Measurements from ENCODE around the gene MYO5B.
"Not testable (repeated sequence)": the region's sequence is repeated elsewhere in the genome, so short reads cannot be mapped to it uniquely, and the experiment has no call there.

MYO5B gene

DNA sequence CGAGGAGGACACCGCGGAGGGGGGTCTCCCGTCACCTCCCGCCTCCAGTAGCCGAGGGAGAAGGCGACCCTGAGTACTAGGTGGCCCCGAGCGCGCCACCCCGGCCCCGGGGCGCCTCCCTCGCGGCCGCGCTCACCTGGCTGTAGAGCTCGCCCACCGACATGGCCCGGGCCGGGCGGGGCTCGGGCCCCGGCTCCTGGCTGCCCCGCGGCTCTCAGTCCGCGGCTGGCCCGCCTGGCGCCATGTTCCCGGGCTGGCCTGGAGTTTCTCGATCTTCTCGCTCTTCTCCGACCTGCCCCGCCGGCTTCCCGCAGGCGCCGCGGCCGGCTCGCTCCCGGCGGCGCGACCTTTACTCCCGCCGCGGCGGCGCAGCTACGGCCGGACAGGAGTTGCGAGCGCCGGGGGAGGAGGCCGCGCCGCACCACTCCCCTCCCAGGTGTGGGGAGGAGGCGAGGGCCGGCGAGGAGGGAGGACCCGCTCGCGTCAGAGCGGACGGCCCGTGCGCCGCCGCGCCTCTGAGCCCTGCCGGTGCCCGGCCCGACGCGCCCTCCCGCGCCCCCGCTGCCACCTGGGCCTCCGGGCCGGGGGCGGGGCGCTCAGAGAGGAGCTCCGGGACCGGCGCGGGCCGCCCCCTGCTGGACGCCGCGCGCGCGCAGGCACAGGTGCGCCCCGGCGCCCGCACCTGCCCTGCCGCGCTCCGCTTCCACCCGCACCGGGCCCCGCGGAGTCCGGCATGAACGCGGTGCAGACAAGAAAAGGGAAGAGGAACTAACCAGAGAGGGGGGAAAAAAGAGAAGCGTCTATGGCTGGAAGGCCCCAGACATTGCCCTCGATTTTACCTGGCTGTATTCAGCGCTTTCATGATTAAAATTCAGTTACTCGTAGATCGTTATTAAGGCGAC is at the start of gene MYO5B:
Gene MYO5B (minus strand): TSS at position 517 of the 902 bp plus-strand sequence. CDS start 354 bp downstream, at position 163.
- no peak for DNase-seq (ENCODE audit: low read depth)

DNA sequence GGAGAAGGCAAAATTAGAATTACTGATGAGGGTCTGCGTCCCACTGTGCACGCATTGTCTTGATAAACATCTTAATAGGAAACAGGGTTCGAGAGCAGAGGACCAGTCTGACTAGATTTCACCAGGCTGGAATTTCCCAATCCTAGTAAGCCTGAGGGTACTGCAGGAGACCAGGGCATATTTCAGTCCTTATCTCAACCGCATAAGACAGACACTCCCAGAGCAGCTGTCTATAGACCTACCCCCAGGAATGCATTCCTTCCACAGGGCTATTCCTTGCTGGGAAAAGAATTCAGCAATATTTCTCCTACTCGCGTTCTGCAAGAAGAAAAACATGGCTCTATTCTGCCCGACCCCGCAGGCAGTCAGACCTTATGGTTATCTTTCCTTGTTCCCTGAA is 46.8 kb upstream of the MYO5B start:
- DNase-seq (ENCODE audit: low read depth) = not testable (repeated sequence)

DNA sequence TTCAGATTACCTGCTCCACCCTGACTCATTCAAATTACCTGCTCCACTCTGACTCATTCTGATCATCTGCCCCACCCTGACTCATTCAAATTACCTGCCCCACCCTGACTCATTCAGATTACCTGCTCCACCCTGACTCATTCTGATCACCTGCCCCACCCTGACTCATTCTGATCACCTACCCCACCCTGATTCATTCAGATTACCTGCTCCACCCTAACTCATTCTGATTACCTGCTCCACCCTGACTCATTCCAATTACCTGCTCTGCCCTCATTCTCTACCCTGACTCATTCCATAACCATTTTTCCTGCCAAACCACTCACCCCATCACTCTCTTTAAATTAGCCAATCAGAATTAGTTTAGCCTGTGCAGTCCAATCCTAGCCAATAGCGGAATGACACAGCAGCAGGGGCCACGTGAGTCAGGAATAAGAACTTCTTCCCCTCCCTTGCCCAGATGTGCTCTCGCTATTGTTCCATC is 45.2 kb upstream of the MYO5B start:
- DNase-seq (ENCODE audit: low read depth) = no peak

DNA sequence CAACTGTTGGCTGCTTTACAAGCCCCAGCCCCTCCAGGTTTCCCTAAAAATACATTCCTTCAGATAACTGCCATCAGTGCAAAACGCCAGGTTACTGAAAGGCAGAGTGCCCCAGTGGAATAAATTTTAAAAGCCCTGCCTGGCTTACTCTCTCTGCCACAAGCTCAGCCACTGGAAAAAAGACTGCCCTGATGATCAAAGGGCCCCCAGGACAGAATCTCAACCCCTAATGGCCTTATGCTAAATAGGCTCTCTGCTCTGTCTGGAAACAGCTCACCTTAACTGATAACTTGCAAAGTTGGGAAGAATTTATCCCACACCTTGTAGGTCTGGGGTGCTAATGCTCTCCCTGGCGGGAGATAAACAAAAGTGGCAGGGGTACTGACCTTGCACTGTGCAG is 37.5 kb upstream of the MYO5B start:
- DNase-seq (ENCODE audit: low read depth) = no peak

DNA sequence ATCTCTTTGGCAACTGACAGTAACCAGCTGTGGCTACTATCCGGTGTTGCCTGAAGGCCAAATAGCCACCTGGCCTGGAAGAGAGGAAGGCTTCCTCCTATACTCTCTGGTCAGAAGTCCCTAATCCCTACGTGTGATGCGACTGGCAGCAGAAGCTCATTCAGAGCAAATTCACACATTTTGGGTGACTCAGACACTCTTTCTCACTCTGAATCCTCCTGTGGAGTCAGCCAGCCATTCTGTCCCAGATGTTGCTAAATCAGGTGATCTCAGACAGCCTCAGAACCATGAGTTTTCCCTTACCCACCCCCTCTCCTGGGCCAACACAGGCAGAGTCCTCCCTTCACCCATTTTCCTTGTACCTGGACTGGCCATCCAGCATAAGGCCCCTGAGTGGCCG is 36.7 kb upstream of the MYO5B start:
- no peak for DNase-seq (ENCODE audit: low read depth)

DNA sequence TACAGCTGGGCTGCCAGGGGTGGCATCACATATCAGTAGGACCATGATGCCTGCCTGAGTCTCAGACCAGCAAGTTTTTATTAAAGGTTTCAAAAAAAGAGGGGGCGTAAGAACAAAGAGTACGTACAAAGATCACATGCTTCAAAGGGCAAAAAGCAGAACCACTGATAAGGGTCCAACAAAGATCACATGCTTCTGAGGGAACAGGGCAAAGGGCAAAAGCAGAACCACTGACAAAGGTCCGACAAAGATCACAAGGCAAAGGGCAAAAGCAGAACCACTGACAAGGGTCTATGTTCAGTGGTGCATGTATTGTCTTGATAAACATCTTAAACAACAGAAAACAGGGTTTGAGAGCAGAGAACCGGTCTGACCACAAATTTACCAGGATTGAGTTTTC is 25.3 kb upstream of the MYO5B start:
- not testable (repeated sequence) for DNase-seq (ENCODE audit: low read depth)

DNA sequence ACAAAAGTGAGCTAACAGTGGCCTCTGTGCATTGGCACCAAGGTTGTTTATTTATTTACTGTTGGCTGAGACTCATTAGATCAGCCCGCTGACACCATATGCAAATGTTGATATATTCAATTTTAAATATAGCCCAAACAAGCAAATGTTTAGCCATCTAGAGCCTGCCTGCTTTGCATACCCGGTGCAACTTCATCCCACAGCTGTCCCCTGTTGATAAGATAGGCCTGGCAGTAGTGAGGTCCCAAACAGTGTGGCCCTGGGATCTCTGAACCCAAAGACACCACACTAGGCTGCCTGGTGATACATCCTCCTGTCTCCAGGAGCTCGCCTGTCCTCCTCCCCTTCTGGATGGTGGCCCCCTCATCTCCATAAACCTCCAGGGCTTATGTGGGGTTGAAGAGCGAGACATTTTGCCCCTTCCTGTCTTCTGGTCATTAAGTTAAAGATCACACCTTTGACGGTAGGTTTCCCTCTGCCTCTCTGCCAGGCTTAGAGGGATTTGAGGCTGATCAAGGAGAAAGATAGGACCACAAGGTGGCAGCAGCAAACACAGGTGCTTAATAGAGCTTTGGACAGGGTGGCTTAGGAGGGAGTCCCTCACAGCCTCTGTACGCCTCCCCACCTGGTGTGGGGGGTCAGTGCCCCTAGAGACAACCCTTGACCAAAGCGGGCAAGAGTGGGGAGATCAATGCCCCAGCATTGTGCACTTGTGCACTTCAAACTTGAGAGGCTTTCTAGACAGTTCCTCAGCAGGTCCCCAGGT is 23.7 kb upstream of the MYO5B start:
- peak; percentile 26 for DNase-seq (ENCODE audit: low read depth)

DNA sequence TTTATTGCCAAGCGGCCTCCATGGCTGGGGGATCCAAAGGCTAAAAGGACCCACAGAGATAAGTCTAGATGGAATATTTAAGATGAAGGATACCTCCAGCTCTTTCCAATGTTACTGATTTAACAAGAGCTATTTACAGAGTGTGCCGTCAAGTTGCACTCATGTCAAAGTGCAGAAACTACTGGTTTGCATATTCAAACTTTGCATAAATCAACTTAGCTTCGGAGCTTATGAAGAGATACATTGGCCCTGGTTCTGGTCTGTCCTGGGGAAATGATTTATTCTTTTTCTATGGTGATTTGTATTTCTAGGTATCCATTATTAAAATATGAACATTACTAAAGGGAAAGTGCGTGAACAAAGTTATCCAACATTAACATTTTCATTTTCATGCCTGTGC is 14.4 kb upstream of the MYO5B start:
- DNase-seq (ENCODE audit: low read depth) = no peak

DNA sequence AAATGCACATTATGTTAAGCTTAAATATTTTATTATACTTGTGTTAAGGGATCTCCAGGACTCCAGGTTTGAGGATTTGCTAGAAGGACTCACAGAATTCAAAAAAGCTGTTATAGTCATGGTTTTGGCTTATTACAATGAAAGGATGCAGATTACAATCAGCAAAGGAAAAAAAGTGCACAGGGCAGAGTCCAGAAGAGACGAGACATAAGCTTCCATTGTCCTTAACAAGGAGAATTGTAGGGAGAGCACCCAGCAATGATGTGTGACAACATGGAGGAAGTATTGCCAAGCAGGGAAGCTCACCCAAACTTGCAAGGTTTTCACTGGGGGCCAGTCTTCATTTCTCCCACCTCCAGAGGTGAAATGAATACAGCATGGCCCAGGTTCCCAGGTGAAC is 12.8 kb upstream of the MYO5B start:
- no peak for DNase-seq (ENCODE audit: low read depth)

DNA sequence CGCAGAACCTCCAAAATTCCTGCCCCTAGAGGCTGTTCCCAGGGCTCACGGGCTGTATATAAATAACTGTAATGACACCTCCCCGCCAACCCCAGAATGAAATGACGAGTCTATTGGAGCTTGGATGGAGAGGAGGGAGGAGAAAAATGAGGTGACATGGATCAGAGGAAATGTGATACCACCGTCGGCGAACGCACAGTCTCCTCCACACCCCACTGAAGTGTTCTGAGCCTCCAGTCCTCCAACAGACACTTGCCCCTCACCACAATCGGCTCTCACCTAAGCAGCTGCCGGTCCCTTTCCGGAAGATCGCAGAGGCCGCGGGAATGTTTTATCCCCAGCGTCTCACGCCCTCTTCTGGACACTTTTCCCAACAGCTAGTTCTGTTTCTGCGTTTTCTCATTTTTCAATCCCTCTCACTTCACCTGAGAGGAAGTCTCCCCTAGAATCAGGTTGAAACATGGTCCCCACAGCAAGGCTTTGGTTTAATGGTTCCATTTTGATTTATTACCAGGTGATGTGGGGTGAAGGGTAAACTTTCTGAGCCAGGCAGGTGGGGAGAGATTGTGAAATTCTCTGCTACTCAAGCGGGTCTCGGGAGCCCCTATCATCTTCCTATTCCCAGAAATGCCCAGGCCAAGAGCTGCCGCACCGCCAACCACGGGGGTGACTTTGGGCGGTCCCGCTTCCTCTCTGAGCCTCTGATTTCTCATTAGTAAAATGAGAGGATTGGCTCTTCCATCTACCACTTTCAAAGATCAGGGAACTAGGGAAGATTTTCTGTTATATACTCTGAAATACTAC is 9.1 kb upstream of the MYO5B start:
- peak; percentile 31 for DNase-seq (ENCODE audit: low read depth)

DNA sequence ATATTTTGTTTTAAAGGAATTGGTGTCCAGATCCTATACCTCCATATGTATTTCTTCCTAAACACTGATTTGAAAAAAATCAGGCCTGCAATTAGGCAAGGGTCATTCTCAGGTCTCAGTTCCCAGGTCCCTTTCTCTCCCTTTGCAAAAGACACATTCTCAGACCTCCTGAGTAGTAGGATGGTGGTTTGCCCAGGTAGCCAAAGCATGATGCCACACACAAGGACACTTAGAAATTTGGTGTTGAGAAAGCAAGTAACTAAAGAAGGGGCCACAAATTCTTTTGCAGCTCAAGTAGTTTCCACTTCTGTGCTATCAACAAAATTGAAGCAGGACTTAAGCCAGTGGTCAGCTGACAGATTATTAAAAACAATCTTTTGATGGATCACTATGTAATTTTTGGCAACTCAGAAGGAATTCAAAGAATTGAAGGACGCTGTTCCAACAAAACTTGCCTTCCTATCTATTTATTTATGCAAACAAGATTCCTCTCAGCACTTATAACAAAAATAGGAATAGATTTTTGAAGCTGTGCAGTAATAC is 6.6 kb upstream of the MYO5B start:
- no peak for DNase-seq (ENCODE audit: low read depth)

DNA sequence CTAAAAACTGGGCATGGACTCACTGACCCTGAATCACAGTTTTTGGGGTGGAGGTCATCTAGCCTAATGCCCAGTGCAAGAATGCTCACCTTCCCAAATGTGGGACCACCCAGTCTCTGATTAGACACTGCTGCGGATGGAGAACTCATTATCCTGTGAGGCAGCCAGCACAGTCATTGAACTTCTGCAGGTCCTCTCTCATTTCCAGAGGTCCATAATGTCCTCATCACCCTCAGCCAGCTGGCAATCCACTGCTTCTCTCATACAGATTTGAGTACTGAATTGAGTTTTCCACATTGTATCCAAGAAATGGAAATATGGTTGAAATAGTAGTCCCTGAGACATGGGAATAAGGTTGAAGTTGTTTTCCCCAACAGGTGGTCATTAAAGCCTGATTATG is 5.0 kb upstream of the MYO5B start:
- no peak for DNase-seq (ENCODE audit: low read depth)

DNA sequence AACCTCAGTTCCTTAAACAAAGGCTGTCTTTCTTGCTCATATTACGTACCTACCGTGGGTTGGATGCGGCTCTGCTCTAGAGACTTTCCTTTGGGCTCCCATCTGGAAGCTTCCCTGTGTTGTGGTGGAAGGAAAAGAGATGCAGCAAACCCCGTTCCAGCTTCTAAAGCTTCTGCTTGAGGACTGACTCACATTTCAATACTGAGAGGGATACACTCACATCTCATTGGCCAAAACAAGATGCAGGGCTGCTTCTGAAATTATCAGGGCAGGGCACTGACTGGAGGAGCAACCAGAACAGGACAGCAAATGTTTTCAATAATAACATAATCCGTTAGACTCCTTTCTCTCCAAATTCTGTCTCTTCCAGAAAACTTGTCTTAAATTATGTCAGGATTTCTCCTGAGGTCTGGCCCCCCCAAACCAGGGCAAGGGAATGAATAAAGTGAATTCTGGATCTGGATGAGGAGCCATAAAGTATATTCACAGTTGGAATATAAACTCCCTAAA is 4.5 kb upstream of the MYO5B start:
- DNase-seq (ENCODE audit: low read depth) = no peak

DNA sequence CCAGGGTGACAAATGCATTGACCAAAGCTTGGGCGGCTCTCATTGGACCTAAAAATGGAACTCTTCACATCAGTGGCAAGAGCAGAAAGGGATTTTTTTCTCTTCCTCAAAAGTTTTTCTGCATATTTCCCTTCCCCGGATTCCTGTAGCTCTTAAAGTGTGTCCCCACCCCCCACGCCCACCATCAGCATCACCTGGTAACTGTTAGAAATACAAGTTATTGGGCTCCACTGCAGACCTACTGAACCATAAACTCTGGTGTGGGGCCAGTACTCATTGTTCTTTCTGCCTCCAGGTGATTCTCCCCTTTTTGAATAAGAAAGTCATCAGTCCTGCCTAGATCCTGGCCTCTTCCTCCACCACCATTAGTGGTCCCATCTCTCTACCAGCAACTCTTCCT is 1.3 kb upstream of the MYO5B start:
- no peak for DNase-seq (ENCODE audit: low read depth)

DNA sequence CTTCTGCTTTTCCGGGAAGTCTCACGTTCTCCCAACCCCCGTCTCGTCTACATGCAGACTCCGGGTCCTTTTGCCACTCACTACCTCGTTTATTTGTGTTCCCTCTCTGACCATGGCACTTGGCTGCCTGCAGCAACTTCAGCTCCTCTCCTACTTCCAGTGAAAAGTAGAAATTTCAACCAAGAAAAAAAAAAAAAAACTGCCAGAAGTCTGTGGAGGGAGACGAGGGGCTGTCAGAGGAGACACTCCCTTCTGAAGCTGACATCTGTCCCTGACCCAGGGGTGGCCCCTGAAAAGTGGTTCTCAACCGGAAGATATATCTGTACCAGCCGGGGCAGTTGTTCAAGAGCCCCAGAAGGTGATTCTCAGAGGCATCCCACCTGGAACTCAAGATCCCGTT is 742 bp upstream of the MYO5B start:
- no peak for DNase-seq (ENCODE audit: low read depth)

DNA sequence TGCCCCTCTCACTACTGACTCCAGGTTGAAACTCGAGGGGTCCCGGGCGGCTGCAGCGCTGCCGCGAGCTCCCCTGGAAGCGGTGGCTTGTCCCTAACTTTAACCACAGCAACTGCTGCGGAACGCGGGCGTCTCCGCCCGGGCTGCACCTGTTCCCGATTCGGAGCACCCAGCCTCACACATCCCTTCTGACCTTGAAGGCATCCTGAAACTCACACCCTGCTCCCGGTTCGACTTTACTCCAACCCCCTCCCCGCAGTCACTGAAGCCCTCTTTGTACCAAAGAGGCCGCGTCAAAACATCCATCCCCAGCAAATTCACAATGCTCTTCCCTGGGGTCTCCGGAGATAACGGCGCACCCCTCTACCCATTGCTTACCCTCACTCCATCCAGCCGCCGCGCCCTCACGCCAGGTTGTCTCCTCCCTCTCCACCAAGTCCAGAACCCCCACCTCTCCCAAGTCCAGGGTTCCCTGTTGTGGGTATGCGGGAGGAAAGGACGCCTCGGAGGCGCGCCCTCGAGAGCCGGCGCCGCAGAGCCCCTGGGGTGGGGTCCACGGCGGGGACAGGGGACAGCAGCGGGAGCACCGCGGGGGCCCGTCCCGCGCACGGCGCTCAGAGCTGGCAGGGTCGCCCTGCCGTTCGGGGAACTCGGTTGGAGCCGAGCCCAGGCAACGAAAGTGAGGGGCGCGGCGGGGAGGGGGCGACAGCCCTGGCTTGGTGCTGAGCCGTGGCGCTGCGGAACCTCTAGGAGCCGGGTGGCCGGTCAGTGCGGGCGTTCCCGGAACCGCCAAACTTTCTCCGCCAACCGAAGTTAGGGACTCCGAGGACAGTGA is 934 bp downstream of the MYO5B start:
- DNase-seq (ENCODE audit: low read depth) = no peak

DNA sequence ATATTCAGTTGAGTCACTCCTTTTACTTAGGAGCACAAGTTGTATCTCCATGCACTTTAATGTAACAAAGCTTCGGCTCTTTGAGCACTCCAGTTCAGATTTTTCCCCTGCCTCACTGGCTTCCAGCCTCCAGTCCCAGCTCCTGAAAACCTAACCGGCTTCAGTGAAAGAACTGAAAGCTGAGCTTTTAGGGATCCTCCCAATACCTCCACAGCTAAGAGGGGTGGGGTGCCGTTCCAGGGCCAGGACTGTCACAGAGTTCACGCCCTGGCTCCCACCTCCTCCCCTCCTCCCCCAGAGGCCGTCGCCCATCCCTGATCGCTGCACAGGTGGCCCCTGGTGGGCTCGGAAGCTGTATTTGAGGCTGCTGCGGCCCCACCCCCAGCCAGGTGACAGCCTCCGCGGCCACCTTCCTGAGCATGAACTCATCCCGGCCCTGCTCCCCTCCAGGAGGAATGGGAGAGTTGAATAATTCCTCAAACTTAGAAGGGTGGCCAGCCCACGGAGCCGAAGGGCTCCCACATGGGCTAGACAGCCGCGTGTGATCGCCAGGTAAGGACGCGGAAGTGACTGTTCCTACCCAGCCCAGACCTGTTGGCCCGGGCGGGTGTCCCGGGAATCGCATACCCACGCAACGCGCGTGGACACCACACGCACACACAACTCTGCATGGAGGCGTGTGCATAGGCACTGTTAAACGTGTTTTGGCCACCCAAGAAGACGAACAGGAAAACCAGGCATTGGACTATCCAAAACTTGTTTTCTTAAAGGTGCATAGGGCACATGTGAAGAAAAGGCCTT is 1.8 kb downstream of the MYO5B start:
- DNase-seq (ENCODE audit: low read depth) = no peak

DNA sequence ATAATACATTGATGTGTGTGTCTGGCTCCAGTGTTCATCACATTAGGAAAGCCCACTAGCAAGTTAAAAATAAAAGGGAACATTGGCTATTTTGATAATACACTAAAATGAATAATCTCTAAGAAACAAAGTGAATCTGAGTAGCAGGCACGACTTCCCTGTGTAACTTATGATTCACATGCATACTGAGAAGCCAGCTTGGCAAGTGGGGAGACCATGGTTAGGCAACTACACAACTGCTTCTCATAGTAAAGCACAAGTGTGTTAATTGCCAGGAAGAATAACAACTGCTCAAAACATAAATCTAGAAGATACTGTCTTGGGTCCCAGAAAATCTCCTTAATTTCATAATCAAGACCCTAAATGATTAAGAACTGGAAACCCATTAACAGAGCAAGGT is 4.0 kb downstream of the MYO5B start:
- no peak for DNase-seq (ENCODE audit: low read depth)

DNA sequence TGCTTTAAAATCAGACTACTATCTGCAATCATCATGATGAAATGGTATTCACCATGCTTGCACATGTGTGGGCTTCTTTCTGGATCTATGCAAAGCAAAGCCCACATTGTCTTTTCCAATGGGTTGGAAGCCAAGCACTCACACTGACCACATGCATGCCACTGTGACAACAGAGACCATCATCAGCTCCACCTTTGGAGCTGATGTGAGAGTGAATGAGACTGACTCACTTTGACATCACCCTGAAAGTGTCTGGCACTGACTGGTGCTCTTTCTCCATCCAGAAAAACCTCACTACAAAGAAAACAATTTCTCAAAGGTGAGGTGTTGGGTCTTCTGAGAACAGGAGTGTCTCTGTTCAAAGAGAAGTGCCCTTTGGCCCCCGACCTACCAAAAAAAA is 4.7 kb downstream of the MYO5B start:
- DNase-seq (ENCODE audit: low read depth) = no peak

DNA sequence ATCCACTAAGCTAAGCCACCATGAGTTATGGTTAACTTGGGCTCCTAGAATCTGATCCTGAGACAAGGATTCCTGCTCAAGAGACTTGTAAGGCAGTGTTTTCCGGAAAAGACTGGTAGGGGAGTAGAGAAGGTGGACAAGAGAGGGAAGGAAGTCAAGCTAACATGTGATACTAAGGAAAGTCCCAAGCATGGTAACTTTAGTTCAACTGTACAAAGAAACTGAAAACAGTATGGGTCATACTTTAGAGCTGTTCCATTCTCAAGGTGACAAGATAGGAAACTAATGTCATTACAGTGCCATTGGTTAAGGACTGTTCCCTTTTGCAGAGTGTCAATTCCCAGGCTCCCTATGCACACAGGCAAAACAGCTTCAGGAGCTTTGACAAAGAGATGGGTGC is 5.8 kb downstream of the MYO5B start:
- DNase-seq (ENCODE audit: low read depth) = no peak
